ENCODE data around the gene DDX28. TPM values are rescaled to one million over a fixed set of nuclear protein-coding genes. Genes with fewer than 3 reads are reported as not detected.

Gene DDX28
- total and polyA plus RNA-seq, 9 donors, result 5.2 to 7.2 (median 6.2) TPM

DNA sequence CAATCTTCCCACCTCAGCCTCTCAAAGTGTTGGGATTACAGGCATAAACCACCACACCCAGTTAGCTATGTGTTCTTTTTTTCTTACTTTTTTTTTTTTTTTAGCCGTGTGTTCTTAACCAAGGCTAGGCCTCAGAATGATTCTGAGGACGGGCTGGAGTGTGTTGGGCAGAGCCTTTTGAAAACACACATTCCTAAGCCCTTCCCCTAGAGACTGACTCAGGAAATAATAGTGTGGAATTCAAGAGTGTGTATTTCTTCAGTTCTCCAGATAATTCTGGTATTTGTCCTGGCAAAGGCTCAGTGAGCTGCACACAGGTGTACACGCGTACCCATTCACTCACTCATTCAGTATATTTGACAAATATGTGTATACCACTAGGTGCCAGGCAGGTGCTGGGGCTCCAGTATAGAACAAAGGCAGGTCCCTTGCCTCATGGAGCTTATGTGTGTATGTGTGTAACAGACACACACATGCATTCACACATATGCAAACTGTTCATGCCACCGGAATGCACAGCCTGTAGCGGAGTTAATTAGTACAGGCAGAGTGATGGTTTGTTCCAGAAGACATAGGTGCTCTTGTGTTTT is 42.8 kb upstream of the DDX28 start:
- 88% methylated on average over 1 of the region's 6 CpGs for WGBS (ENCODE audit: insufficient coverage)
- peaks cover 45% of the 10 kb centered on the region for H3K36me3 ChIP-seq (ENCODE audit: control insufficient read depth, insufficient read depth, low read length)
- peaks cover 52% of the 10 kb centered on the region for H3K4me1 ChIP-seq (ENCODE audit: control insufficient read depth, insufficient read depth, low read length)

DNA sequence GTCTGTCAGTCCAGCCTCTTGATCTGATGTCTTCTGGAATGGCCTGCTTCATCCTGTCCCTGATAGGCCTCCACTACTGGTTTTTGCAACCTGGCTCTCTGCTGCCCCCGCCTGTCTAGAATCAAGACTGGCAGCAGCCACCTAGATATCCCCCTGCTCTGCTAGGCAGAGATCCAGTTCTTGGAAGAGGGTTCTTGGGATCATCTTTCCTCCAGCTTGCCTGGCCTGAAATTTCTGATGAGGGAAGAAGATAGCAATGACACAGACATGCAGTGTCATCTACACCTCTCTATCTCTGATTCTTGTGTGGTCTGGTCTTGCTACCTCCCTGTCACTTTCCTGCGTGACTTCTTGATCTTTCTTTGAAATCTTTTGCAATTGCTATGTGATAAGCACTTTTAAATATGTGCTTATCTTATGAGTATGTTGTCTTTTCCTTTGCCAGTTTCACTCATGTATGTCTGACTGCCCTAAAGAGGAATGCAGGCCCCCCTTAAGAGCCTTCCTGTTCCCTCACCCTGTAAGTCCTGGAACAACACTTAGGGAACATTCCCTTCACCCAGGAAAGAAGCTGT is 41.8 kb upstream of the DDX28 start:
- Histone ChIP-seq H3K36me3 (ENCODE audit: control insufficient read depth, insufficient read depth, low read length) (peaks cover 41% of the 10 kb centered on the region), H3K27ac (ENCODE audit: low read length) (peak overlapping the region; percentile 53), H3K9me3 (replicated peaks; ENCODE audit: control insufficient read depth, low read depth, low read length) (no peaks in the 10 kb centered on the region), H3K27me3 (ENCODE audit: control insufficient read depth, insufficient read depth, low read length) (no peaks in the 10 kb centered on the region), H3K4me1 (ENCODE audit: control insufficient read depth, insufficient read depth, low read length) (peaks cover 43% of the 10 kb centered on the region), H3K4me3 (ENCODE audit: low read length) (no peak overlapping the region)
- peak; percentile 74 for DNase-seq
- no CpG with 5 or more reads among the region's 2 CpGs for WGBS (ENCODE audit: insufficient coverage)

More for the DNA sequence above, 42.8 kb upstream of the DDX28 start:
- no peak overlapping the region for H3K4me3 ChIP-seq (ENCODE audit: low read length)
- DNase-seq, result no peak
- H3K27ac ChIP-seq (ENCODE audit: low read length), result no peak overlapping the region
- H3K9me3 ChIP-seq (replicated peaks; ENCODE audit: control insufficient read depth, low read depth, low read length), result no peaks in the 10 kb centered on the region
- H3K27me3 ChIP-seq (ENCODE audit: control insufficient read depth, insufficient read depth, low read length), result no peaks in the 10 kb centered on the region

DNA sequence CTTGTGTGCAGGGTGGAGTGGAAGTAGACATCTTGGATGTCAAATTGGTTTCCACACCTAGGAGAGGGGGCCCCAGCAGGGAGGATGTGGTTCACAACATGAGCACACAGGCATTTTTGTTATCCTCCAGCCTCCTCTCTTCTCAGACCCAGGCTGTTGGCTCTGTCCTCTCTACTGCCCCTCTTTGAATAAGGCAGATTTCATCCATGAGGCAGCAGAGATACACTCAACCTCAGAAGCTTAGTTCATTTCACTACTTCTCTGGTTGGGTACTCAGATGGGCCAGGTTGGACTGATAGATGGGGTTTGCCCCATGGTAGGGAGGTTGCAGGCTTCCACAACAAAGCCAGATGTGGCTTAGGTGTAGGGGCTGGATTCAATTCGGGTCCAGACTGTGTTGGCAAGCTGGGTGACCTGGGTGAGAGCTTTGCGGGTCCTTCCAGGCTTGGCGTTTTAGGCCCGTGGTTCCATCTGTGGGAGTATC is 39.9 kb upstream of the DDX28 start:
- peaks cover 42% of the 10 kb centered on the region for H3K36me3 ChIP-seq (ENCODE audit: control insufficient read depth, insufficient read depth, low read length)
- WGBS (ENCODE audit: insufficient coverage), result no CpG with 5 or more reads among the region's 4 CpGs
- H3K4me3 ChIP-seq (ENCODE audit: low read length), result no peak overlapping the region
- no peaks in the 10 kb centered on the region for H3K9me3 ChIP-seq (replicated peaks; ENCODE audit: control insufficient read depth, low read depth, low read length)
- H3K27me3 ChIP-seq (ENCODE audit: control insufficient read depth, insufficient read depth, low read length), result no peaks in the 10 kb centered on the region
- peaks cover 26% of the 10 kb centered on the region for H3K4me1 ChIP-seq (ENCODE audit: control insufficient read depth, insufficient read depth, low read length)
- DNase-seq, result no peak
- H3K27ac ChIP-seq (ENCODE audit: low read length), result no peak overlapping the region

DNA sequence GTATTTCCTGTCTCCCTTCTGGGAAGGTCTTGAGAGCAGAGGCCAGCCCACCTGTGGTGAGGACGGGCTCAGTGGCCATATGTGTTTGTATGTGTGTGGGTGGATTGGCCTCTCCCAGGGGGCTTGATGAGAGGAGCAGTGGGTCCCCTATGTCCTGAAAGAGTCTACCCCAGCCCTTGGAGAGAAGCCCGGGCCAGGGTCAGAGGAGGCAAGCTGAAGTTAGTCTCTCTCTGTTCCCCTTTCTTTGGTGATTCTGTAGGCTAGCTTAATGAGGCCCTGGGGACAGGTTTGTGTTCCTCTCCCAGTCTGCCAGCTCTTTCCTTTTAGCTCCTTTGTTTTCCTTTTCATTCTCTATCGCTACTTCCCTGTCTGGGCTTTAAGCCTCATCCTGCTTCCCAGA is 38.4 kb upstream of the DDX28 start:
- Histone ChIP-seq H3K27me3 (ENCODE audit: control insufficient read depth, insufficient read depth, low read length) (no peaks in the 10 kb centered on the region), H3K9me3 (replicated peaks; ENCODE audit: control insufficient read depth, low read depth, low read length) (no peaks in the 10 kb centered on the region), H3K4me1 (ENCODE audit: control insufficient read depth, insufficient read depth, low read length) (peaks cover 22% of the 10 kb centered on the region), H3K4me3 (ENCODE audit: low read length) (no peak overlapping the region), H3K36me3 (ENCODE audit: control insufficient read depth, insufficient read depth, low read length) (peaks cover 41% of the 10 kb centered on the region), H3K27ac (ENCODE audit: low read length) (no peak overlapping the region)
- 66% methylated on average over 3 of the region's 3 CpGs for WGBS (ENCODE audit: insufficient coverage)
- DNase-seq, result no peak

DNA sequence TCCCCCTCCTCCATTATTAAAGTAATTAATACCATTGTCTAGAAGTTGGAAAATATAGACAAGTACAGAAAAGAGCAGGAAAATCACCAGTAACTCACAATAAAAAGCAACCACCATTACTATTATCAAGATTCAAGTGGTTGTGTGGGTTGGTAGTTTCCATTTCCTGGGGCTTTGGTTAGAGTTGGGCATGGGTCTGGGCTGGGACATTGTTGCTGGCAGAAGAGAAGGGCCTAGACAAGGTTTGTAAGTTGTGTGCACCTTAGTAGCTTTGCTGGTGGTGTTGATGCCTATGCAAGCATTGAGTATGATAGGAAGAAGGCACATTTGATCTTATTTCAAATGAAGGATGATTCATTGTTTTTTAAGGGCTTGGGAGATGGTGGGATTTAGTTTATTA is 36.8 kb upstream of the DDX28 start:
- no peak for DNase-seq
- no peak overlapping the region for H3K4me3 ChIP-seq (ENCODE audit: low read length)
- H3K4me1 ChIP-seq (ENCODE audit: control insufficient read depth, insufficient read depth, low read length), result peaks cover 7% of the 10 kb centered on the region
- no peak overlapping the region for H3K27ac ChIP-seq (ENCODE audit: low read length)
- peaks cover 42% of the 10 kb centered on the region for H3K36me3 ChIP-seq (ENCODE audit: control insufficient read depth, insufficient read depth, low read length)
- H3K9me3 ChIP-seq (replicated peaks; ENCODE audit: control insufficient read depth, low read depth, low read length), result no peaks in the 10 kb centered on the region
- no peaks in the 10 kb centered on the region for H3K27me3 ChIP-seq (ENCODE audit: control insufficient read depth, insufficient read depth, low read length)

DNA sequence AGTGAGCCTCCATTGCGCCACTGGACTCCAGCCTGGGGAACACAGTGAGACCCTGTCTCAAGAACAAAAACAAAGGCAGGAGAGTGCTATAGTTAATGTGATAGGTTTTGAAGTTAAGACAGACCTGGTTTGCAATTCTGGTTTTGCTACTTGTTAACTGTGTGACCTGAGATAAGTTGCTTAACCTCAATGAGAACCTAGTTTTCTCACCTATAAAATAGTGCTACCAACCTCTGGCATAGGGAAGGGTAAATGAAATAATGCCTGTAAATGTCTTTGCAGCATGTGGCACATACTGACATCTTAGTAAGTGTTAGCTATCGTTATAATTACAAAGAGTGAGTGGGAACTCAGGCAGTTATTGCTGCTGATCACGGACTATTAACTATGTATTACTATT is 32.4 kb upstream of the DDX28 start:
- Histone ChIP-seq H3K4me3 (ENCODE audit: low read length) (no peak overlapping the region), H3K9me3 (replicated peaks; ENCODE audit: control insufficient read depth, low read depth, low read length) (no peaks in the 10 kb centered on the region), H3K36me3 (ENCODE audit: control insufficient read depth, insufficient read depth, low read length) (peaks cover 28% of the 10 kb centered on the region), H3K4me1 (ENCODE audit: control insufficient read depth, insufficient read depth, low read length) (no peaks in the 10 kb centered on the region), H3K27me3 (ENCODE audit: control insufficient read depth, insufficient read depth, low read length) (no peaks in the 10 kb centered on the region), H3K27ac (ENCODE audit: low read length) (no peak overlapping the region)
- WGBS (ENCODE audit: insufficient coverage), result 100% methylated on average over 1 of the region's 3 CpGs
- DNase-seq, result no peak

DNA sequence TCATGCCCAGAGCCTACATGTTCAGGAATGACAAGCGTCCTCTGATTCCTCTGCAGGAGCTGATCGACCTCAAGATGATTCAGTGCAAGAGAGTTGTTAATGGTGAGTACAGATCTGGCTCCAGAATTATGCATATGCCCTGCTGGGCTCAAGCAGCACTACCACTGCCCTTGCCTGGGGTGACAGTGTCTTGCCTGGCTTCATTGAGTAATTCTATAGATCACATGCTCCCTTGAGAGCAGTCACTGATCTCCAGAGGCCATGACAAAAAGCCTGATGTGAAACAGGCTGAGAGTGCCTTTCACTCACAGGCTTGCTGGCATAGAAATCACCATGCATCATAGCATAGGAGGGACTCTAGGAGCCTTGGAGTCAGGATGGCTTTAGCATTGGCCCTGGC is 26.4 kb upstream of the DDX28 start:
- Histone ChIP-seq H3K9me3 (replicated peaks; ENCODE audit: control insufficient read depth, low read depth, low read length) (no peaks in the 10 kb centered on the region), H3K4me1 (ENCODE audit: control insufficient read depth, insufficient read depth, low read length) (no peaks in the 10 kb centered on the region), H3K36me3 (ENCODE audit: control insufficient read depth, insufficient read depth, low read length) (peaks cover 37% of the 10 kb centered on the region), H3K27ac (ENCODE audit: low read length) (no peak overlapping the region), H3K4me3 (ENCODE audit: low read length) (no peak overlapping the region), H3K27me3 (ENCODE audit: control insufficient read depth, insufficient read depth, low read length) (no peaks in the 10 kb centered on the region)
- no CpG with 5 or more reads among the region's 2 CpGs for WGBS (ENCODE audit: insufficient coverage)
- no peak for DNase-seq

DNA sequence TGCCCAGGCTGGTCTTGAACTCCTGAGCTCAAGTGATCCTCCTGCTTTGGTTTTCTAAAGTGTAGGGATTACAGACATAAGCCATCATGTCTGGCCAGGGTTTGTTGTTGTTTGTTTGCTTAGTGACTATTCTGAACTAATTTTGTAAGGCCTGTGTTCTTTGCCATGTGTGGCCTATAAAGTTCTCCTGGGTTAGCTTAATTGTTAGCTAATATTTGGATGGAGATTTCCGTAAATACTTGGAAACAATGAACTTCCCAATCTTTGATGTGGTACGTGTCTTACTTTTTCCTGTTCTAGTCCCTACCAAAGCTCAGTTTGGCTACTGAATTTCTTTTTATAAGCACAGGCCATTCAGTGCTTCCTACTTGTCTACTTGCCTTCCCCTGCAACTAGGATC is 25.0 kb upstream of the DDX28 start:
- Histone ChIP-seq H3K9me3 (replicated peaks; ENCODE audit: control insufficient read depth, low read depth, low read length) (no peaks in the 10 kb centered on the region), H3K4me1 (ENCODE audit: control insufficient read depth, insufficient read depth, low read length) (no peaks in the 10 kb centered on the region), H3K27me3 (ENCODE audit: control insufficient read depth, insufficient read depth, low read length) (no peaks in the 10 kb centered on the region), H3K27ac (ENCODE audit: low read length) (no peak overlapping the region), H3K36me3 (ENCODE audit: control insufficient read depth, insufficient read depth, low read length) (peaks cover 31% of the 10 kb centered on the region), H3K4me3 (ENCODE audit: low read length) (no peak overlapping the region)
- no peak for DNase-seq
- WGBS (ENCODE audit: insufficient coverage), result no CpG with 5 or more reads among the region's 2 CpGs

DNA sequence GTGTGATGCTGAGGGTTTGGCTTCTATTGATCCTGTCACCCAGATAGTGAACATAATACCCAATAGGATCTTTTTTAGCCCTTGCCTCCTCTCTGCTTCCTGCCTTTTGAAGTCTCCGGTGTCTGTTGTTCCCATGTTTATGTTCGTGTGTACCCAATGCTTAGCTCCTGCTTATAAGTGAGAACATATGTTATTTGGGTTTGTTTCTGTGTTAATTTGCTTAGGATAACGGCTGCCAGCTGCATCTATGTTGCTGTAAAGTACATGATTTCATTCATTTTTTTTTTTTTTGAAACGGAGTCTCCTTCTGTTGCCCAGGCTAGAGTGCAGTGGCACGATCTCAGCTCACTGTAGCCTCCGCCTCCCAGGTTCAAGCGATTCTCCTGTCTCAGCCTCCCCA is 23.1 kb upstream of the DDX28 start:
- Histone ChIP-seq H3K27me3 (ENCODE audit: control insufficient read depth, insufficient read depth, low read length) (no peaks in the 10 kb centered on the region), H3K36me3 (ENCODE audit: control insufficient read depth, insufficient read depth, low read length) (peaks cover 29% of the 10 kb centered on the region), H3K4me3 (ENCODE audit: low read length) (no peak overlapping the region), H3K4me1 (ENCODE audit: control insufficient read depth, insufficient read depth, low read length) (no peaks in the 10 kb centered on the region), H3K9me3 (replicated peaks; ENCODE audit: control insufficient read depth, low read depth, low read length) (no peaks in the 10 kb centered on the region), H3K27ac (ENCODE audit: low read length) (no peak overlapping the region)
- WGBS (ENCODE audit: insufficient coverage), result 73% methylated on average over 5 of the region's 7 CpGs
- no peak for DNase-seq

DNA sequence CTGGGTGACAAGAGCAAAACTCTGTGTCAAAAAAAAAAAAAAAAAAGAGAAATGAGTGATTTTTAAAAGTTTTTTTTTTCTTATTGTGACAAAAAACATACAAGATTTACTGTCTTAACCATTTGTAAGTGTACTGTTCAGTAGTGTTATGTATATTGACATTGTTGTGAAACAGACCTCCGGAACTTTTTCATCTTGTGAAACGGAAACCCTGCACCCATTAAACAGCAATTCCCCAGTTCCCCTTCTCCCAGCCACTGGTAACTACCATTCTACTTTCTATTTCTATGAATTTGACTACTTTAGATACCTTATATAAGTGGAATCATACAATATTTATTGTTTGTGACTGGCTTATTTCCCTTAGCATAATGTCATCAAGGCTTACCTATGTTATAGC is 18.8 kb upstream of the DDX28 start:
- Histone ChIP-seq H3K27ac (ENCODE audit: low read length) (no peak overlapping the region), H3K27me3 (ENCODE audit: control insufficient read depth, insufficient read depth, low read length) (no peaks in the 10 kb centered on the region), H3K4me3 (ENCODE audit: low read length) (no peak overlapping the region), H3K9me3 (replicated peaks; ENCODE audit: control insufficient read depth, low read depth, low read length) (no peaks in the 10 kb centered on the region), H3K4me1 (ENCODE audit: control insufficient read depth, insufficient read depth, low read length) (peaks cover 2% of the 10 kb centered on the region), H3K36me3 (ENCODE audit: control insufficient read depth, insufficient read depth, low read length) (peaks cover 20% of the 10 kb centered on the region)
- WGBS (ENCODE audit: insufficient coverage), result no CpG with 5 or more reads among the region's 2 CpGs
- no peak for DNase-seq

Measured in muscle of leg (tissue), 11 donors.